NCI-H345 treated with DMSO at 0.1 percent for 48 hours (cell line): ENCODE results near the gene TMED4.
A peak's percentile ranks its signal among the peaks of the same experiment; 100 is the strongest.
"Not testable (repeated sequence)": the region's sequence is repeated elsewhere in the genome, so short reads cannot be mapped to it uniquely, and the experiment has no call there.

Experiments
- DNase-seq: peaks from one replicate; lab custom pipeline; 2025; ENCODE audit not compliant: unreplicated experiment; lab: John Stamatoyannopoulos, UW

TMED4 gene

GRCh38 chr7:44569959-44570358 lies 12.1 kb downstream of the TMED4 start:
- no peak for DNase-seq

GRCh38 chr7:44568771-44569560 lies 13.1 kb downstream of the TMED4 start:
- DNase-seq = no peak

DNA sequence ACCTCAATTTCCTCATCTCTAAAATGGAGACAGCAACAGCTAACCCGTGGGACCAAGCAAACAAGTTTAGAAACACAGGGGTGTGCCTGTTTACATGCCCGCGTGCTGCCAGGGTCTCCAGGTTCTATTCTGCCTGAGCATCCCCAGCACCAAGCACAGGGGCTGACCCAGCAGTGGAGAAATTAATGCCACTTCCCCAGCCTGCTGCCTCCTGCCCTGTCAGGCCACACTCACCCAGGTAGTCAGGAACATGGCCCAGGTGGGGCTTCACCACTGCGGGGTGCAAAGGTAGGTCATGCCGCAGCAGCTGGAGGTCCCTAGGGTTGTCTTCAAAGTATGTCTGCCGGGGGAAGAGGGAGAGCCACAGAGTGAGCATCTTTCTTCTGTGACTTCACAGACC lies 14.1 kb downstream of the TMED4 start:
- no peak for DNase-seq

DNA sequence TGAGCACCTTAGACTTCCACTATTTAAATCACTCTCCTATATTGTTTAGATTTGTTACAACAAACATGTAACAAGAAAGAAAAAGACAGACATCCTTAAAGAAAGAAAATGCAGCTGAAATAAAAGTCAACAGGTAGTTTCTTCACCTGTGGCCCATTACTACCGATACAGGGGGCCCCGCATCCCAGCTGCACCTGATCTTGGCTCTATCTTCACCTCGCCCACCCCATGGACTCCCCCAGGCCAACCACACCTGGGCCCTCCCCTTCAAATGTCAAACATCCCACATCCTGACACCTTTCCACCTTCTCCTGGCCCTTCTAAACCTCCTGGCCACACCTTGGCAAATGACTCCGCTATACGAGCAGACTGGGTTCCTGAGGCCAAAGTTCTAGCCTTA lies 15.4 kb downstream of the TMED4 start:
- DNase-seq = no peak

- DNase-seq = no peak
These were observed 16.1 kb downstream of the TMED4 start for GRCh38 chr7:44565795-44566559.

DNA sequence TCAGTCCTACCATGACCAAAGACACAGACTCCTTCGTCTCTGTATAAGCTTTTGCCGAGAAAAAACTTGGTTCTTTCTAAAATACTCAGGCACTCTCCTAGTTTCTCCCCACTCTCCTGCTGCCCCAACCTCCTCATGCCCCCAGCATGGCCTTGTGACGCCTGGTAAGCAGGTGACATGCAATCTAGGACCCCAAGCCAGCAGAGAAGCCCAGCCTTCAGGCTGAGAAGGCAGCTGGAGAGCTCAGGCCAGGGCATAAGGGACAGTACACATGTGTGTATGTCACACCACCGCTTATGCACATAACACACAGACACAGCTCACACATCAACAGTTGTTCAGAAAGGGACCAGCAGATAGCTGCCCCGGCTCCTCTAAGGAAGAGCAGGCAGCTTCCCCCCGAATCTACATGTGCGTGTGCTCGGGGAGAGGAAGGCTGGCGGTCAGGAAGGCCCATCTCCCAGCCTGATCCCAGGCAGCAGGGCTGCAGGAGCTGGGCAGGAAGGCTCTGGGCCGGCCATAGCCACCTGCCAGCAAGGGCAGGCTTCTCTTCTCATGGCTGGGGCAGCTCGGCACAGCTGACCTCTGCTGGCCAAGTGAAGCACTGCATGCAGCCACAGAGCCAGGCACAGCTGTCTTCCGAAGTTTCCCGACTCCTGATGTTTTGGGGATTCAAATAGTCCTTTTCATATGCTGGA lies 16.8 kb downstream of the TMED4 start:
- DNase-seq = peak; percentile 15

DNA sequence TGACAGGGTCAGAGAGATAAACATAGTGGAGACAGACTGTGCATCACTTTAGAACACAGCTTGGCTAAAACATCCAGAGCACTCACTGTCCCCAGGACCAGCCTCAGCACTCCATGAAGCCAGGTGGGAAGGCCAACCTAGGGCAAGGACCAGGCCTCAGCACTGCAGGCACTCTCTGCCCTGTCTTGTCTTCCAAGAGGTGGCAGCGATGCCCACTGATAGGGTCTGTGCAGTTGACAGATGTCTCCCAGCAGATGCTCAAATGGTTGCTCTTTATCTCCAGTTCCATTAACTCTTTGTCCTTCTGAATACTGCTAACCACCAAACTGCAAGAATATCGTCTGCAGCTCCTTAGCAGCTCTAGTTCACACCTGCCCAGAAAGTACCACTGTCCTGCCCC lies 17.4 kb downstream of the TMED4 start:
- DNase-seq = no peak

DNA sequence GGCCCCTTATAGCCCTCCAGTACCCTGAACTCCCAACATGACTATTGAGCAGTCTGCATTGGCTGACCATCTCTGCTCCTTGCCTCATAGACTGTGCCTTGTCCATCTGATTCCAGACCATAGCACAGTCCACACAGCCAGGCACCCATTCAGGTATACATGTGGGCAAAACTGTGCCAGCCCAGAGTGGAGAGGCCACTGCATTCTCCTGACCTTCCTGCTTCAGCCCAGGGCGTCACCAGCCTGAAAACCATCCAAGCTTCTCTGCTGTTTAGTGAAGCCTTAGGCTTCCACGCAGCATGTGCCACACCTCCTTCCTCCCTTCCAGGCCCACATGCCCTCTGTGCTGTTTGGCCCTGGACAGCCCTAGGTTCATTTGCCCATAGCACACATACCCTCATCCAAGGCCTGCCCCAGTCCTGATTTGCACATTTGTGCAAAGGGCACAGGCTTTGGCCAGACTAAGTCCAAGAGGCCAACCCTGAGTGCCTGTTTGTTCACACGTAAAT lies 18.8 kb downstream of the TMED4 start:
- DNase-seq = no peak

- not testable (repeated sequence) for DNase-seq
These were observed 19.4 kb downstream of the TMED4 start for GRCh38 chr7:44562622-44562962.

GRCh38 chr7:44561962-44562621 lies 19.9 kb downstream of the TMED4 start:
- DNase-seq = no peak

- no peak for DNase-seq
These were observed 20.6 kb downstream of the TMED4 start for GRCh38 chr7:44561481-44561880.

GRCh38 chr7:44559485-44559884 lies 22.5 kb downstream of the TMED4 start:
- DNase-seq = no peak

- no peak for DNase-seq
These were observed 24.5 kb downstream of the TMED4 start for GRCh38 chr7:44557485-44557884.

DNA sequence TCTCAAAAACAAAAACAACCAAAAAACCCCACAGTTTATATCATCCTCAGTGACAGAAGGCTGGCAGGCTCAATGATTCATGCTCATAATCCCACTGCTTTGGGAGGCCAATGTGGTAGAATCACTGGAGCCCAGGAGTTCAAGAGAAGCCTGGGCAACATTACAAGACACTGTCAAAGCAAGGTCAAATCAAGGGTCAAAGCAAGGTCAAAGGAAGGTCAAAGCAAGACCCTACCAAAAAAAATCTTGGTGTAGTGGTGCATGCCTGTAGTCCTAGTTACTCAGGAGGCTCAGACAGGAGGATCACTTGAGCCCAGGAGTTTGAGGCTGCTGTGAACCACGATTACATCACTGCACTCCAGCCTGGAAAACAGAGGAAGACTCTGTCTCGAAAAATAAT lies 26.7 kb downstream of the TMED4 start:
- no peak for DNase-seq

DNA sequence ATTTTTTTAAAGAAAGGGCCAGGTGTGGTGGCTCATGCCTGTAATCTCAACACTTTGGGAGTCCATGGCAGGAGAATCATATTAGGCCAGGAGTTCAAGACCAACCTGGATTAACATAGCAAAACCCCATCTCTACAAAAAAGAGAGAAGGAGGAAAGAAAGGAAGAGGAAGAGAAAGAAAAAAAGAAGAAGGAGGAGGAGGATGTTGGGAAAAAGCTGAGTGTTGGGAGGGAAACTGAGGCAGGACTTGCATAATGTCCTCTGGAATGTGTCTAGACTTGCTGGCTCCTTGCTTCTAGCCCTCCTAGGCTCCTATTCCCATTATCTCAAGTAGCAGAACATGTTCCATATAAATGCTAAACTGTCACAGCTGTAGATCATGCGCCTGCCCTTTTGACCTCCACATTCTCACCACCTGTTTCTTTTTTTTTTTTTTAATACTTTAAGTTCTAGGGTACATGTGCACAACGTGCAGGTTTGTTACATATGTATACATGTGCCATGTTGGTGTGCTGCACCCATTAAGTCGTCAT lies 29.5 kb downstream of the TMED4 start:
- not testable (repeated sequence) for DNase-seq

GRCh38 chr7:44549457-44549856 lies 32.6 kb downstream of the TMED4 start:
- no peak for DNase-seq

GRCh38 chr7:44548893-44549292 lies 33.1 kb downstream of the TMED4 start:
- no peak for DNase-seq

GRCh38 chr7:44547536-44548231 lies 34.3 kb downstream of the TMED4 start:
- DNase-seq = no peak

DNA sequence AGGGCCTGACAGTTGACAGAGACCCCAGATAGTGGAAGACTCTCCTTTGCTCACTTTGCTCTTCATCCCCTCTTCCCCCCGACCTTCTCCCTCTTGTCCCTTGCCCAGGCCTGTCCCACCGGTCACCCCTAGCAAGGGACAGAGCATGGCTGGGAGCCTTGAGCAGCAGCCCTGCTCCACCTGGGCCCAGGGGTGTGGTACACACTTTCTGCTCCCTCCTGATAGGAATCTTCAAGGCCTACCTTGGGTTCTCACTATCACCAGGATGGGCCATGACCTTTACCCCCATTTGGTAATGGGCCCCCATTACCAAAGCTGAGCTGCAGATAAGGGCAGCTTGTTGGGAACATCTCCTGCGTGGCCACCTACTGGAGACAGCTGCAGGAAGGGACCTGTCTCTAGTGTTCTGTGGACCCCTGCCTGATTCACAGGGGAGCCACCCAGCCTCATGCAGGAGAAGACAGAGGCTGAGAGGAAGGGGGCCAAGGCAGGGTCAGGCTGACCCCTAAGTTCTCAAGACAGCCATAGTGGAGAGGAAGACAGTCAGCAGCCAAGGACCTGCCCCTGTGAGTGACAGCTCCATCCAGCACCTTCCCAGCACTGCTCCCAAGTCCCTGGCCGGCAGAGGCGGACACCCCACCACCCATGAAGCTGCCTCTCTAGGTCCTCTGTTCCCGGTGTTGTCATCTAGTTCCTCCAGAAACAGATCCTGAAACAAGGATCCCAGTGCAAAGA lies 40.0 kb downstream of the TMED4 start:
- DNase-seq = no peak
